Measurements from ENCODE around the gene MRE11. TPM values are rescaled to one million over a fixed set of nuclear protein-coding genes. Genes with fewer than 3 reads are reported as not detected.

The MRE11 gene
- polyA plus RNA-seq, 1 donor (not counting 4 experiments of a cell fraction or from before 2014, with no cell fraction given) = 12.4 TPM

GRCh38 chr11:94481342-94481741 lies 12.3 kb downstream of the MRE11 start:
- H3K9me1 ChIP-seq (ENCODE audit: control insufficient read depth, extremely low read depth, insufficient read depth, low read length) = no peaks in the 10 kb centered on the region
- FAIRE-seq (no peak), DNase-seq (ENCODE audit: low read depth, low spot score) (no peak)
- no peak for TF ChIP-seq EZH2 (IDR thresholded peaks at IDR 0.05; ENCODE audit: low read length)
- no peak for TF ChIP-seq CTCF (optimal IDR thresholded peaks at IDR 0.05 in 1 of 3, IDR thresholded peaks at IDR 0.05 in 1 of 3, conservative IDR thresholded peaks at IDR 0.05 in 1 of 3; ENCODE audit: extremely low read depth in 1 of 3, insufficient read depth in 2 of 3, low read length in 3 of 3)
- H4K20me1 ChIP-seq (ENCODE audit: control insufficient read depth, extremely low read depth, insufficient read depth, low read length) = no peaks in the 10 kb centered on the region
- no peak overlapping the region for H3K4me3 ChIP-seq (ENCODE audit: control insufficient read depth in 2 of 3, extremely low read depth in 1 of 3, insufficient read depth in 2 of 3, low read depth in 1 of 3, low read length in 3 of 3)
- no peaks in the 10 kb centered on the region for H3K9me3 ChIP-seq (ENCODE audit: control insufficient read depth, low read depth, low read length)
- no peaks in the 10 kb centered on the region for H3K4me1 ChIP-seq (ENCODE audit: control insufficient read depth, extremely low read depth, insufficient read depth, low read length)
- no peak overlapping the region for H3K27ac ChIP-seq (ENCODE audit: control insufficient read depth, insufficient read depth, low read length)
- no peaks in the 10 kb centered on the region for H3K27me3 ChIP-seq (ENCODE audit: control insufficient read depth, extremely low read depth, insufficient read depth, low read length)
- dilution Hi-C loops (cut with MboI; ENCODE audit: extremely low pct_ligation_motif_present, low sequenced_read_pairs) = no loop called here
- no peaks in the 10 kb centered on the region for H3K79me2 ChIP-seq (ENCODE audit: control insufficient read depth, insufficient read depth, low read length)
- peaks cover 0 to 4% of the 10 kb centered on the region in 2 experiments for H3K36me3 ChIP-seq (ENCODE audit: control insufficient read depth in 2 of 2, extremely low read depth in 1 of 2, insufficient read depth in 2 of 2, low read length in 2 of 2)
- no peak overlapping the region for H3K4me2 ChIP-seq (ENCODE audit: control insufficient read depth, extremely low read depth, insufficient read depth, low read depth, low read length)
- H2AFZ ChIP-seq (ENCODE audit: control insufficient read depth, low read length) = no peak overlapping the region
- no peak overlapping the region for H3K9ac ChIP-seq (ENCODE audit: control insufficient read depth, extremely low read depth, insufficient read depth, low read length)

- no peaks in the 10 kb centered on the region for H3K36me3 ChIP-seq (ENCODE audit: control insufficient read depth in 2 of 2, extremely low read depth in 1 of 2, insufficient read depth in 2 of 2, low read length in 2 of 2)
- no peaks in the 10 kb centered on the region for H4K20me1 ChIP-seq (ENCODE audit: control insufficient read depth, extremely low read depth, insufficient read depth, low read length)
- H3K9ac ChIP-seq (ENCODE audit: control insufficient read depth, extremely low read depth, insufficient read depth, low read length) = no peak overlapping the region
- no peaks in the 10 kb centered on the region for H3K4me1 ChIP-seq (ENCODE audit: control insufficient read depth, extremely low read depth, insufficient read depth, low read length)
- DNase-seq (ENCODE audit: low read depth, low spot score) (no peak), FAIRE-seq (no peak)
- no peak overlapping the region for H3K4me2 ChIP-seq (ENCODE audit: control insufficient read depth, extremely low read depth, insufficient read depth, low read depth, low read length)
- no peaks in the 10 kb centered on the region for H3K79me2 ChIP-seq (ENCODE audit: control insufficient read depth, insufficient read depth, low read length)
- H3K9me3 ChIP-seq (ENCODE audit: control insufficient read depth, low read depth, low read length) = no peaks in the 10 kb centered on the region
- TF ChIP-seq EZH2 (IDR thresholded peaks at IDR 0.05; ENCODE audit: low read length) = no peak
- TF ChIP-seq CTCF (optimal IDR thresholded peaks at IDR 0.05 in 1 of 3, IDR thresholded peaks at IDR 0.05 in 1 of 3, conservative IDR thresholded peaks at IDR 0.05 in 1 of 3; ENCODE audit: extremely low read depth in 1 of 3, insufficient read depth in 2 of 3, low read length in 3 of 3) = no peak
- no peak overlapping the region for H3K27ac ChIP-seq (ENCODE audit: control insufficient read depth, insufficient read depth, low read length)
- no peak overlapping the region for H2AFZ ChIP-seq (ENCODE audit: control insufficient read depth, low read length)
- H3K4me3 ChIP-seq (ENCODE audit: control insufficient read depth in 2 of 3, extremely low read depth in 1 of 3, insufficient read depth in 2 of 3, low read depth in 1 of 3, low read length in 3 of 3) = no peak overlapping the region
- no peaks in the 10 kb centered on the region for H3K27me3 ChIP-seq (ENCODE audit: control insufficient read depth, extremely low read depth, insufficient read depth, low read length)
- dilution Hi-C loops (cut with MboI; ENCODE audit: extremely low pct_ligation_motif_present, low sequenced_read_pairs) = no loop called here
- no peaks in the 10 kb centered on the region for H3K9me1 ChIP-seq (ENCODE audit: control insufficient read depth, extremely low read depth, insufficient read depth, low read length)
Observed at GRCh38 chr11:94477624-94478023, 16.0 kb downstream of the MRE11 start.
